Gastroesophageal sphincter (tissue), 4 donors: Measurements from ENCODE around the gene DNAJB6. TPM values are rescaled to one million over a fixed set of nuclear protein-coding genes. Genes with fewer than 3 reads are reported as not detected.

Source experiments
- ATAC-seq: fragments of 150-250 bp; one replicate; pipeline ENCODE4 v1.9.1; 2016; ENCODE audit warnings: mild to moderate bottlenecking, moderate library complexity
- H3K27ac ChIP-seq, 4 donors: fragments of 200-600 bp; sonication (generic) in 3 of 4; 1 replicate in 3 of 4; 2 replicates in 1 of 4; pipeline ENCODE4 v1.5.1; 2016 to 2019
- H3K27me3 ChIP-seq: fragments of 200-600 bp; sonication (generic); one replicate; pipeline ENCODE4 v1.5.1; 2019
- H3K36me3 ChIP-seq, 2 donors: fragments of 200-600 bp; sonication (generic); one replicate each; pipeline ENCODE4 v1.5.1; 2019; ENCODE audit warnings: control low read depth in 1 of 2
- H3K4me1 ChIP-seq, 3 donors: fragments of 200-600 bp; sonication (generic); 1 replicate in 2 of 3; 2 replicates in 1 of 3; pipeline ENCODE4 v1.5.1; 2016 to 2019; ENCODE audit warnings: control low read depth in 2 of 3
- H3K4me3 ChIP-seq, 2 donors: fragments of 200-600 bp; sonication (generic); one replicate each; pipeline ENCODE4 v1.5.1; 2019; ENCODE audit warnings: mild to moderate bottlenecking in 1 of 2, moderate library complexity in 1 of 2
- H3K9me3 ChIP-seq, 3 donors: fragments of 200-600 bp; sonication (generic); one replicate each; pipeline ENCODE4 v1.5.1; 2017 to 2019; ENCODE audit warnings: control low read depth in 2 of 3
- EP300 ChIP-seq: sonication (generic); formaldehyde crosslinking; IDR thresholded peaks from one replicate; pipeline ENCODE4 v1.6.1; 2017; ENCODE audit warnings: antibody characterized with exemption, mild to moderate bottlenecking
- POLR2A ChIP-seq, 2 donors: fragments of 450-650 bp; IDR thresholded peaks; one replicate each; pipeline ENCODE4 v1.6.1; 2017; ENCODE audit warnings: antibody characterized with exemption in 2 of 2, mild to moderate bottlenecking in 2 of 2, moderate library complexity in 1 of 2
- POLR2AphosphoS5 ChIP-seq: sonication (generic); formaldehyde crosslinking; IDR thresholded peaks from one replicate; pipeline ENCODE4 v1.6.1; 2017; ENCODE audit warnings: antibody characterized with exemption
- WGBS, 2 donors: methylation state at CpG; one replicate each; pipeline ENCODE4 v1.1.5; 2018; ENCODE audit warnings: low coverage in 1 of 2; 5-methylcytosine and 5-hydroxymethylcytosine counted together
- total RNA-seq, 4 donors: library from RNA; depleted of rRNA; stranded (reverse); fragments of >200 nt; gene quantifications; one replicate each; pipeline ENCODE4 v1.1.0, GENCODE V29; 2016
- TF ChIP-seq, protein P1 (sequence below), 4 experiments: fragments of 200-600 bp in 2 of 4; fragments of 450-650 bp in 2 of 4; sonication (generic) in 1 of 4; IDR thresholded peaks; one replicate each; pipeline ENCODE4 v1.5.1; 2017 to 2019; ENCODE audit warnings: antibody characterized with exemption in 4 of 4, mild to moderate bottlenecking in 2 of 4, moderate library complexity in 2 of 4

DNAJB6 gene
- total RNA-seq, 4 donors from 2014 or later: 117 to 195 (median 148) TPM

DNA sequence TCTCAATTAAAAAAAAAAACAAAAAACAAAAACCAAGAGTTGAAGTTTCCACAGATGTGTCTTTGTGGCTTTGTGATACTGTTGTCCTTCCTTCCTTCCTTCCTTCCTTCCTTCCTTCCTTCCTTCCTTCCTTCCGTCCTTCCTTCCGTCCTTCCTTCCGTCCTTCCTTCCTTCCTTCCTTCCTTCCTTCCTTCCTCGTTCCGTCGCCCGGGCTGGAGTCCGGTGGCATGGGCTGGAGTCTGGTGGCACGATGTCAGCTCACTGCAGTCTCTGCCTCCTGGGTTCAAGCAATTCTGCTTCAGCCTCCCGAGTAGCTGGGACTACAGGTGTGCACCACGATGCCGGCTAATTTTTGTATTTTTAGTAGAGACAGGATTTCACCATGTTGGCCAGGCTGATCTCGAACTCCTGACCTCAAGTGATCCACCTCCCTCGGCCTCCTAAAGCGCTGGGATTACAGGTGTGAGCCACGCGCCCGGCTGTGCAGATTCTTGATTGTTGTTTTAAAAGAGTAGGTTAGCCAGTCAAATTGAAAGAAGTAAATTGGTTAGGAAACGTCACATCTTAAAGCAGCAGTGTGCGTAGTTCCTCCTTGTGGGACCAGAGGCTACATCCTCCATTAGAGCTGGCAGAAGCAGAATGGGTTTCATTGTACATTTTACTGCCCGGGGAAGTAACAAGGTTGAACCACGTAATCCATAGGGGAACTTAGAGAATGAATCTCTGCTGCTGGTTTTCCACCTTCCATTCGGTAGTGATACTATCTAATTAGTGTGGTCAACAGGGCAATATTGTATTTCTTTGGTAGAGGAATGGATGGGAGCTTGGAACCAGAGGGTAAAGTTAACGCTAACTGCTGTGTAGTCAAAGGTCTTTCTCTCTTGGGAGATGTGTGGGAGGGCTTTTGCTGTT is 20.6 kb downstream of the DNAJB6 start:
- peaks cover 6 to 92% (median 22%) of the 10 kb centered on the region in 3 donors for H3K4me1 ChIP-seq
- WGBS, 2 donors: 85 to 88% methylated on average over 6 to 14 of the region's 24 CpGs
- H3K36me3 ChIP-seq: peaks cover 0 to 39% of the 10 kb centered on the region in 2 donors
- no peak overlapping the region for H3K27ac ChIP-seq
- ATAC-seq: no peak
- H3K27me3 ChIP-seq: no peaks in the 10 kb centered on the region
- TF ChIP-seq, protein P1, sequence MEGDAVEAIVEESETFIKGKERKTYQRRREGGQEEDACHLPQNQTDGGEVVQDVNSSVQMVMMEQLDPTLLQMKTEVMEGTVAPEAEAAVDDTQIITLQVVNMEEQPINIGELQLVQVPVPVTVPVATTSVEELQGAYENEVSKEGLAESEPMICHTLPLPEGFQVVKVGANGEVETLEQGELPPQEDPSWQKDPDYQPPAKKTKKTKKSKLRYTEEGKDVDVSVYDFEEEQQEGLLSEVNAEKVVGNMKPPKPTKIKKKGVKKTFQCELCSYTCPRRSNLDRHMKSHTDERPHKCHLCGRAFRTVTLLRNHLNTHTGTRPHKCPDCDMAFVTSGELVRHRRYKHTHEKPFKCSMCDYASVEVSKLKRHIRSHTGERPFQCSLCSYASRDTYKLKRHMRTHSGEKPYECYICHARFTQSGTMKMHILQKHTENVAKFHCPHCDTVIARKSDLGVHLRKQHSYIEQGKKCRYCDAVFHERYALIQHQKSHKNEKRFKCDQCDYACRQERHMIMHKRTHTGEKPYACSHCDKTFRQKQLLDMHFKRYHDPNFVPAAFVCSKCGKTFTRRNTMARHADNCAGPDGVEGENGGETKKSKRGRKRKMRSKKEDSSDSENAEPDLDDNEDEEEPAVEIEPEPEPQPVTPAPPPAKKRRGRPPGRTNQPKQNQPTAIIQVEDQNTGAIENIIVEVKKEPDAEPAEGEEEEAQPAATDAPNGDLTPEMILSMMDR (IDR thresholded peaks at IDR 0.05): no peak
- no peak for TF ChIP-seq POLR2AphosphoS5
- no peak for TF ChIP-seq POLR2A (IDR thresholded peaks at IDR 0.05)
- TF ChIP-seq EP300: no peak
- no peak overlapping the region for H3K4me3 ChIP-seq
- no peaks in the 10 kb centered on the region for H3K9me3 ChIP-seq

DNA sequence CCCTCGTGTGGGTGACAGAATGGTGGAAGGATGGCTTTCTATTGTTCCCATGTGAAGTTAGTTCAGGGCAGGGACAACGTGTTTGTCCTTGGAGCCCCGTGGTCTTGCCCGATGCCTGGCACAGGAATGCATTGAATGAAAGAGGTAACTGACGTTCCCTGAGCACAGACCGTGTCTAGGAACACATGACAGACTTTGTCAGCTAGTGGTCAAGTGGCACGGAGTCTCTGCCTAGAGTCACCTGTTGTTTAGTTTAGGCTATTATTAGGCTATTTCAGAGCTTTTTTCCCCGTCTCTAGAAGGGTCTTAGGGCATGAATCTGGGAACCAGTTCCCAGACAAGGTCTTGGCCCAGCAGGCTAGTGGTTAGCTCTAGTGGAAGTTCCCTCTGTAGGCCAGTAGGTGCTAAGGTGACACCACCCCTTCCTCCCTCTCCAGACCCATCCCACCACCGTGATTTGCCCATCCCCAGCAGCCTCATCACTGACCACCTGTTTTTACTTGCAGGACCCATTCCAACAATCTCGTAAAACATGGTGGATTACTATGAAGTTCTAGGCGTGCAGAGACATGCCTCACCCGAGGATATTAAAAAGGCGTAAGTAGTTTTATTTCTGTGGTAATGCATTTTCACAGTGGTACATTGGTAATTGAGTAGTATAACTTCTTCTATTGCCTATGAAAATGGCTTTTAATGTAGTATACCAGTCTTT is 21.4 kb downstream of the DNAJB6 start:
- Histone ChIP-seq H3K4me3 (no peak overlapping the region), H3K36me3 (peaks cover 0 to 47% of the 10 kb centered on the region in 2 donors), H3K4me1 (peaks cover 6 to 84% (median 22%) of the 10 kb centered on the region in 3 donors), H3K9me3 (no peaks in the 10 kb centered on the region), H3K27me3 (no peaks in the 10 kb centered on the region), H3K27ac (no peak overlapping the region)
- ATAC-seq: no peak
- no peak for TF ChIP-seq POLR2A (IDR thresholded peaks at IDR 0.05)
- no peak for TF ChIP-seq POLR2AphosphoS5
- TF ChIP-seq EP300: no peak
- TF ChIP-seq, protein P1 (IDR thresholded peaks at IDR 0.05): no peak
- WGBS, 2 donors: 82 to 83% methylated on average over 6 to 10 of the region's 13 CpGs

DNA sequence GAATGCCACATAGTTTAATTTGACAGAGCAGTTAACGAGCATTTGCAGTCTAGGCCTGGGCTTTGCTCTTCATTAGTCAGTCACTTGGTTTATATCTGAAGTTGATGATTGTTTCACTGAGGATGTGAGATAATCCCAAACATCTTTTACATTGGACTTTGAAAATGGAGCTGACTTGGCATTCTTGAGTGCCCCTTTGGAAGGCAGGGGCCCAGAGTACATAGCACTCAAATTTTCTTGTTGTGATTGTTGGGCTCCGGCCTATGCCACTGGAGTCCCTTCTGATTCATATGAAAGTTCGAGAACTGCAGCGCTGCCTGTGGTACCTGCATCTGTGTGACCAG is 21.9 kb downstream of the DNAJB6 start:
- 69 to 71% methylated on average over 1 of the region's 4 CpGs for WGBS, 2 donors
- Histone ChIP-seq H3K4me3 (no peak overlapping the region), H3K36me3 (peaks cover 0 to 52% of the 10 kb centered on the region in 2 donors), H3K27me3 (no peaks in the 10 kb centered on the region), H3K27ac (peak overlapping the region in 1 of 4 donors; percentile 8), H3K9me3 (no peaks in the 10 kb centered on the region), H3K4me1 (peaks cover 6 to 78% (median 22%) of the 10 kb centered on the region in 3 donors)
- ATAC-seq: no peak
- TF ChIP-seq POLR2AphosphoS5: no peak

DNA sequence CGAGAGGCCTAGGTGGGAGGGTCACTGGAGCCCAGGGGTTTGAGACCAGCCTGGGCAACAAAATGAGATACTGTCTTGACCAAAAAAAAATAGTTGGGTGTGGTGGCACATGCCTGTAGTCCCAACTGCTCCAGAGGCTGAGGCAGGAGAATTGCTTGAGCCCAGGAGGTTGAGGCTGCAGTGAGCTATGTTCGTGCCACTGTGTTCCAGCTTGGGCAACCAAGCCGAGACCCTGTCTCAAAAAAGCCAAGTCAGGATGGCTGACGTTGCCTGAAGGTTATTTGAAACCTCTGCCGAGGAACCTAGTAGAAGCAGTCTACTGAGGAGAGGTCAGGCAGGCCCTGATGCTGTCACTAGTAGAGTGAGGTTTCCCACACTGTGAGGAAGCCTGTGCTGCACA is 22.8 kb downstream of the DNAJB6 start:
- Histone ChIP-seq H3K4me1 (peaks cover 6 to 70% (median 22%) of the 10 kb centered on the region in 3 donors), H3K36me3 (peaks cover 0 to 61% of the 10 kb centered on the region in 2 donors), H3K27me3 (no peaks in the 10 kb centered on the region), H3K4me3 (no peak overlapping the region), H3K27ac (no peak overlapping the region), H3K9me3 (no peaks in the 10 kb centered on the region)
- TF ChIP-seq POLR2AphosphoS5 (no peak), POLR2A (IDR thresholded peaks at IDR 0.05) (no peak), EP300 (no peak)
- TF ChIP-seq, protein P1 (IDR thresholded peaks at IDR 0.05): no peak
- ATAC-seq: no peak
- 64 to 68% methylated on average over 2 to 4 of the region's 5 CpGs for WGBS, 2 donors

DNA sequence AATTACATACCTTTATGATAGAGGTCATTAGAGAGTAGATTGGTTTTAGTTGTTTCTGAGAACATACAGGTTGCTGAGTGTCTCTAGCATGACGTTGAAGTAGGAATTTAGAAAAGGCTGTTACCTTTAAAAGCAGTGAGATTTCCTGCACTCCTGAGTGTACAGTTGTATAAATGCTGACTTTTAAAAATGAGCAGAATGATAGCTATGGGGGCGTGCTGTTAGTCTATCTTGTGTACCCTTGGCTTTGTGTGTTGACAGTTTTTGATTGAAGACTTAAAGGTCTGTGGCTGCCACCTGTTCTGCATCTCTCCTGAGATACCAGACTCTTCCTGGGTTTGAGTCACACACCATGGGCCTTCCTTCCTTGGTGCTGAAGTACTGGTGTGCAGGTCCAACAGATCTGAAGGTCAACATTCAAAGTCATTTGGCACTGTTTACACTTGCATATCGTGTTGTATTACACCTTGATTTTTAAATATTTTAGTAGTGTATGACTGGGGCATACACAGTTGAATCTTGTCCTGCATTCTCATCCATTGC is 23.8 kb downstream of the DNAJB6 start:
- no peak overlapping the region for H3K27ac ChIP-seq
- peaks cover 6 to 60% (median 16%) of the 10 kb centered on the region in 3 donors for H3K4me1 ChIP-seq
- H3K36me3 ChIP-seq: peaks cover 0 to 70% of the 10 kb centered on the region in 2 donors
- ATAC-seq: no peak
- no peaks in the 10 kb centered on the region for H3K27me3 ChIP-seq
- WGBS, 2 donors: 37 to 53% methylated on average over 2 to 3 of the region's 3 CpGs
- H3K4me3 ChIP-seq: no peak overlapping the region
- TF ChIP-seq EP300: no peak
- TF ChIP-seq POLR2A (IDR thresholded peaks at IDR 0.05): no peak
- no peaks in the 10 kb centered on the region for H3K9me3 ChIP-seq
